Activated CD4-positive, CD25-positive, alpha-beta regulatory T cell treated with anti-CD3 and anti-CD28 coated beads, Interleukin-2, amount 50 U/mL, for 16 hours (primary cell): ENCODE results near the gene USE1.
A peak's percentile ranks its signal among the peaks of the same experiment; 100 is the strongest.
"Not testable (repeated sequence)": the region's sequence is repeated elsewhere in the genome, so short reads cannot be mapped to it uniquely, and the experiment has no call there.

ENCODE experiments used
- DNase-seq: peaks from one replicate; pipeline ENCODE4 v3.0.0-alpha.2; 2020; ENCODE audit warnings: low read depth, low spot score

USE1 gene

DNA sequence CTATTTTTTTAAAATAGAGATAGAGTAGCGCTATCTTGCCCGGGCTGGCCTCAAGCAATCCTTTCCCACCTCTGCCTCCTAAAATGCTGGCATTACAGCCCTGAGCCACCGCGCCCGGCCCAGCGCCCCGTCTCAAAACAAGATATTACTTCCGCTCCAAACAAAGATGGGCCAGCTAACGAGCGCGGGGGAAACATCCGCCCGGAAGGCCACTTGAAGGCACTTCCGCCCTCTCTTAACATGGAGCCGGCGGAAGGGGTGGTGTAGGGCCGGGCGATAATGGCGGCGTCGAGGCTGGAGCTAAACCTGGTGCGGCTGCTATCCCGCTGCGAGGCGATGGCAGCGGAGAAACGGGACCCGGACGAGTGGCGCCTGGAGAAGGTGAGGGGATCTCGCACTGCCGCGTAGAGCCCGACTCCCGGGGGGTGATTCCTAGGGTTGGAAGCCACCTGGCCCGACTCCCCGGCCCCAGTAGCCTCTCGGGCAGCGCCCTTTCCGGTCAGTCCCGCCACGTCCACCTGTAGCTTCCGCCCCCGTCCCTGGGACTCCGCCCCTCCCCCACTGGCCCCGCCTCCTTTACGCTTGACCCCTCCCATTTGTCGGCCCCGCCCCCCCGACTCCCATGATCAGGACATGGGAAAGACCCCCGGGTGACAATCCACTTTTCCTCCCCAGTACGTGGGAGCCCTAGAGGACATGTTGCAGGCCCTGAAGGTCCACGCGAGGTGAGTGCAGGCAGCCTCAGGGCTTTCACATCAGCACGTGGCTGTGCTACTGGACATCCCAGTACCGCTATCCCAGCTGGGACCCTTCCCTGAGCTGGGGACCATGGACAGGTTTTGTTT lies at the start of gene USE1:
Gene USE1 (plus strand): TSS at position 231 of the 845 bp plus-strand sequence. CDS start 49 bp downstream, at position 280.
- peak; percentile 78 for DNase-seq

GRCh38 chr19:17165715-17166114 lies 49.4 kb upstream of the USE1 start:
- DNase-seq, result no peak

GRCh38 chr19:17170538-17171297 lies 44.4 kb upstream of the USE1 start:
- DNase-seq, result no peak

- no peak for DNase-seq
These were observed 43.3 kb upstream of the USE1 start for GRCh38 chr19:17171874-17172273.

DNA sequence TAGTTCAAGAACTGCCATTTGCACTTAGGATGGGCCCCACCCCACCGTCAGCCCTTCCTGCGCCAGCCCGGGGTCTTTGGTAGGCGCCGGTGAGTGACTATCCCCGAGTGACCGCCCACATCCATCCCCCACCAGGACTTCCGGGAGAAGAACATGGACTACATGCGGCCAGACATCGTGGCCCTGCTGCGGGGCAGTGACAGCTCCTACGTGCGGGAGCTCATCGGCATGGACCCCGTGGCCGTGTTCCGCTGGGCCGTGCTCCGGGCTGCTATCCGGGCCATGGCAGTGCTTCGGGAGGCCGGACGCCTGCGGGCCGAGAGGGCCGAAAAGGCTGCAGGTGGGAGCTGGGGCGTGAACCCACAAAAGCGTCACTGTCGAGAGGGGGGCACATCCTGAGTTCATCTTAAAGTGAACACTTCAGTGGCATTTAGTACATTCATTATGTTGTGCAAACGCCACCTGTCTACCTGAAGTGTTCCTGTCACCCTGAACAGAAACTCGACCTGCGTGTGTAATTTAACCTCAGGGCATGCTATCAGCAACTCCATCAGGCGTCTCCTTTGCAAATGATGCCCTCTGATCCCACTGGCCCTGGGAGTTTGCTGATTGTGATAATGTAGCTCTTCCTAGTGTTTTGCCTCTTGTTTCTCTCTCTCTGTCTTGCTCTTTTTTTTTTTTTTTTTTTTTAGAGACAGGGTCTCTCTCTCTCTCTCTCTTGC lies 42.4 kb upstream of the USE1 start:
- no peak for DNase-seq

GRCh38 chr19:17178291-17178690 lies 36.9 kb upstream of the USE1 start:
- DNase-seq, result no peak

- no peak for DNase-seq
These were observed 34.0 kb upstream of the USE1 start for GRCh38 chr19:17180997-17181702.

- DNase-seq, result no peak
These were observed 31.8 kb upstream of the USE1 start for GRCh38 chr19:17183271-17183761.

GRCh38 chr19:17183858-17184321 lies 31.3 kb upstream of the USE1 start:
- DNase-seq, result no peak

DNA sequence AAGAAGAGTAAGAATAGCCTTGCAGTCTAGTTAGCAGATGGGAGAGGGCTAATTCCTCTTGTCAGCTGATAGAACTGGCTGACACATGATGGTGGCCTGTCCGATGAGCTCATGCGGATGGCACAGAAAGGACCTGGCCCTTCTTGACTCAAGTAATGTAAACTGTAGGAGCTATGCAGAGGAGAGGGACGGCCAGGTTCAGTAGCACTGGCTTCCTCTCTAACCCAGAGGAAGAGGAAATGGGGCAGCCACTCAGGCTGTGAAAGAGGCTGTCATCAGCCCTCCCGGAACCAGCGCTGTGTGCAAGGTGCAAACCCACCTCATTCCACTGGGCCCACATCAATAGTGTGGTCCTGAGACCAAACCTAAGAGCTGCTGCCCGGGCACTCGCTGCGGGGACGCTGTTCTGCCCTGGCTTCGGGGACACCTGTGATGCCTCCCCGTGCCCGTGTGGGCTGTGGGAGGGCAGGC lies 30.8 kb upstream of the USE1 start:
- DNase-seq, result no peak

DNA sequence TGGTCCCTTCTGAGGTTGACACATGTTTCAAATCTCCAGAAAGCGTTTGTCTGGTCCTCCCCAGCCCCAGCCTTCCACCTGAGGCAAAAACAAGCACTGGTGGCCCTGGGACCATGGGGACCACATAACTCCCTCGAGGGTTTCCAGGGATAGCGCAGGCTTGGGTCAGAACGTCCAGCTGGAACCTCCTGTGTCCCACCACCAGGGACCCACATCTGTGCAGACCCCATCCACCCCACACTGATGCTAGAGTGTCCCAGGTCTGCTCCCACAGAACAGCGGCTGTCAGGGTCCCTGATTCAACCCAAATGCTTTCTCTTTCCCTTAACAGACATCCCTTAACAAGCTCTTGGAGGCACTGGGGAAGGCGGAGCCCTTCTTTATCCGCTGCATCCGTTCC lies 29.6 kb upstream of the USE1 start:
- no peak for DNase-seq

- not testable (repeated sequence) for DNase-seq
These were observed 23.4 kb upstream of the USE1 start for GRCh38 chr19:17191736-17192135.

DNA sequence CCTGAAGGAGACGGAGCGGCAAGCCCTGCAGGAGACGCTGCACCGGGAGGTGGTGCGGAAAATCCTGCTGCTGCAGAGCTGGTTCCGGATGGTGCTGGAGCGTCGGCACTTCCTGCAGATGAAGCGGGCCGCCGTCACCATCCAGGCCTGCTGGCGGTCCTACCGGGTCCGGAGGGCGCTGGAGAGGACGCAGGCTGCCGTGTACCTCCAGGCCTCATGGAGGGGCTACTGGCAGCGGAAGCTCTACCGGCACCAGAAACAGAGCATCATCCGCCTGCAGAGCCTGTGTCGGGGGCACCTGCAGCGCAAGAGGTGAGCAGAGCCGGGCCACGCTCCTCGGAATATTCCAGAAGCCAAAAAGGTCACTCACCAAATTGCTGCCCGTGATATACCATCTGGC lies 22.4 kb upstream of the USE1 start:
- no peak for DNase-seq

DNA sequence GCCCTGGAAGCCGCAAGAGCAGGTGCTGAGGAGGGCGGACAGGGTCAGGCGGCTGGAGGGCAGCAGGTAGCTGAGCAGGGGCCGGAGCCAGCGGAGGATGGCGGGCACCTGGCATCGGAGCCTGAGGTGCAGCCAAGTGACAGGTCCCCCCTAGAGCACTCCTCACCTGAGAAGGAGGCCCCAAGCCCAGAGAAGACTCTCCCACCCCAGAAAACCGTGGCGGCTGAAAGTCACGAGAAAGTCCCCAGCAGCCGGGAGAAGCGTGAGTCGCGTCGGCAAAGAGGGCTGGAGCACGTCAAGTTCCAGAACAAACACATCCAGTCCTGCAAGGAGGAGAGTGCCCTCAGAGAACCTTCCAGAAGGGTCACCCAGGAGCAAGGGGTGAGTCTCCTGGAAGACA lies 20.5 kb upstream of the USE1 start:
- DNase-seq, result no peak

GRCh38 chr19:17195106-17195505 lies 20.1 kb upstream of the USE1 start:
- no peak for DNase-seq

- DNase-seq, result no peak
These were observed 18.5 kb upstream of the USE1 start for GRCh38 chr19:17196610-17197009.

- DNase-seq, result no peak
These were observed 17.5 kb upstream of the USE1 start for GRCh38 chr19:17197666-17198065.

DNA sequence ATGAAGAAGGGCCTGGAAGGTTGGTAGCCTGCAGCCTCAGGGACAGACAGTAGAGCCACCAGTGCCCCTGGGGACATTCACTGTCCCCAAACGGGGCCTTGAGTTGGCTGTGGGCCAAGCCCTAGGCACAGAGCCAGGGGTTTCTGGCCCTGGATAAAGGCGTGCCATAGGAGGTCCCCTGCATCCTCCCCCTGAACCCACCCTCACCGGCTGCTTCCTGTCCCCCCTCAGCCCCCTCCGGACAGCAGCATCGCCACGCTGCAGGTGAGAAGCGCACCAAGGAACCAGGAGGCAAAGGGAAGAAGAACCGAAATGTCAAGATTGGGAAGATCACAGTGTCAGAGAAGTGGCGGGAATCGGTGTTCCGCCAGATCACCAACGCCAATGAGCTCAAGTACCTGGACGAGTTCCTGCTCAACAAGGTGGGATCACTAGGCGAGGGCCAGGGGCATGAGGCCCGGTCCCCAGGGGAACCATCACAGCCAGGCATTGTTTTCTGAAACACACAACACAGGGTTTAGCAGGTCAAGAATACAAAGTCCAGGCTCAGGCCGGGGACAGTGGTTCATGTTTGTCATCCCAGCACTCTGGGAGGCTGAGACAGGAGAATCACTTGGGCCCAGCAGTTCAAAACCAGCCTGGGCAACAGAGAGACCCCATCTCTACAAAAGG lies 14.6 kb upstream of the USE1 start:
- no peak for DNase-seq

DNA sequence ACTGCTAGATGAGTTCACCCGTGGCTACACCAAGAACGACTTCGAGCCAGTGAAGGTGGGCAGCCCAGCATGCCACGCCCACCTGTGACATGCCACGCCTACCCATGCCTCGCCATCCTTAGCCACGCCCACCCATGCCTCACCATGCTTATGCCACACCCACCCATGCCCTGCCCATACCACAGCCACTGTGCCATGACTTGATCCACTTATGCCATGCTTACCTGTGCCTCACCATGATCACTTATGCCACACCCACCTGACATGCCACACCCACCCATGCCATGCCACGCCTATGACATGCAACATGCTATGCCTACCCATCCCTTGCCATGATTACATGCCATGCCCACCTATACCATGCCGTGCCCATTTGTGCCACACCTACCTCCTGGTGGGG lies 12.9 kb upstream of the USE1 start:
- no peak for DNase-seq

- DNase-seq, result no peak
These were observed 12.4 kb upstream of the USE1 start for GRCh38 chr19:17202713-17203112.
